ENCODE measurements around the gene SLC6A15.

DNA sequence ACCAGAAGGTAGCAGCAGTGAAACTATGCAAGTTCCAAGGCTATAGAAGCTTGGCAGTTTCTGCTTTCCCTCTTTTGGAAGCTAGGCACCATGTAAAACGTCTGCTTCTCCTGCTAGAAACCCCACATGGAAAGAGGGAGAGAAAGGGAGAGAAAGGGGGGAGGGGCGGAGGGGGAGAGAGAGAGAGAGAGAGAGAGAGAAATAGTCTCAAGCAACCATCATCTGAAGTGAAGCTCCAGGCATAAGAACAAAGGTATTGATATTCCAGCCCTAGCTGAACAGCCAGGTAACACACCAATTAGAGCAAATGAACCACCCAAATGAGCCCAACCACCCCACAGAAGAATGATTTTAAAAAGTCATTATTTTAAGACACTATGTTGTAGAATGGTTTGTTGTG, 8.5 kb downstream of the SLC6A15 start:
- TF ChIP-seq POLR2A (IDR thresholded peaks at IDR 0.05; ENCODE audit: extremely low read depth, insufficient read length): no peak
- TF ChIP-seq, protein P1, sequence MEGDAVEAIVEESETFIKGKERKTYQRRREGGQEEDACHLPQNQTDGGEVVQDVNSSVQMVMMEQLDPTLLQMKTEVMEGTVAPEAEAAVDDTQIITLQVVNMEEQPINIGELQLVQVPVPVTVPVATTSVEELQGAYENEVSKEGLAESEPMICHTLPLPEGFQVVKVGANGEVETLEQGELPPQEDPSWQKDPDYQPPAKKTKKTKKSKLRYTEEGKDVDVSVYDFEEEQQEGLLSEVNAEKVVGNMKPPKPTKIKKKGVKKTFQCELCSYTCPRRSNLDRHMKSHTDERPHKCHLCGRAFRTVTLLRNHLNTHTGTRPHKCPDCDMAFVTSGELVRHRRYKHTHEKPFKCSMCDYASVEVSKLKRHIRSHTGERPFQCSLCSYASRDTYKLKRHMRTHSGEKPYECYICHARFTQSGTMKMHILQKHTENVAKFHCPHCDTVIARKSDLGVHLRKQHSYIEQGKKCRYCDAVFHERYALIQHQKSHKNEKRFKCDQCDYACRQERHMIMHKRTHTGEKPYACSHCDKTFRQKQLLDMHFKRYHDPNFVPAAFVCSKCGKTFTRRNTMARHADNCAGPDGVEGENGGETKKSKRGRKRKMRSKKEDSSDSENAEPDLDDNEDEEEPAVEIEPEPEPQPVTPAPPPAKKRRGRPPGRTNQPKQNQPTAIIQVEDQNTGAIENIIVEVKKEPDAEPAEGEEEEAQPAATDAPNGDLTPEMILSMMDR (IDR thresholded peaks at IDR 0.05; ENCODE audit: low read depth, low read length): no peak
- TF ChIP-seq, protein P2, sequence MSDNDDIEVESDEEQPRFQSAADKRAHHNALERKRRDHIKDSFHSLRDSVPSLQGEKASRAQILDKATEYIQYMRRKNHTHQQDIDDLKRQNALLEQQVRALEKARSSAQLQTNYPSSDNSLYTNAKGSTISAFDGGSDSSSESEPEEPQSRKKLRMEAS (IDR thresholded peaks at IDR 0.05; ENCODE audit: low read depth, low read length): no peak
